GM06990 (cell line): ENCODE data around the gene HECTD1.
"Not testable (repeated sequence)": the region's sequence is repeated elsewhere in the genome, so short reads cannot be mapped to it uniquely, and the experiment has no call there.

Experiments
- DNase-seq: peaks from one replicate; pipeline ENCODE4 v3.0.0-alpha.2; 2011; ENCODE audit not compliant: insufficient read length; ENCODE audit errors: extremely low read depth
- H3K27me3 ChIP-seq: replicated peaks from 2 replicates; pipeline ENCODE4 v1.6.0; 2011; ENCODE audit warnings: low read length; ENCODE audit not compliant: control insufficient read depth, insufficient read depth
- H3K36me3 ChIP-seq: 2 replicates; pipeline ENCODE4 v1.5.1; 2011; ENCODE audit warnings: low read length; ENCODE audit not compliant: control insufficient read depth, insufficient read depth
- H3K4me3 ChIP-seq: replicated peaks from 2 replicates; pipeline ENCODE4 v1.5.1; 2011; ENCODE audit warnings: low read depth, mild to moderate bottlenecking, control low read depth, low read length
- TF ChIP-seq, protein P1 (sequence below): IDR thresholded peaks from 2 replicates; pipeline ENCODE4 v1.5.1; 2011; ENCODE audit warnings: low read length, control low read depth, mild to moderate bottlenecking, inconsistent platforms; ENCODE audit not compliant: insufficient read depth, poor library complexity, severe bottlenecking

Gene HECTD1

DNA sequence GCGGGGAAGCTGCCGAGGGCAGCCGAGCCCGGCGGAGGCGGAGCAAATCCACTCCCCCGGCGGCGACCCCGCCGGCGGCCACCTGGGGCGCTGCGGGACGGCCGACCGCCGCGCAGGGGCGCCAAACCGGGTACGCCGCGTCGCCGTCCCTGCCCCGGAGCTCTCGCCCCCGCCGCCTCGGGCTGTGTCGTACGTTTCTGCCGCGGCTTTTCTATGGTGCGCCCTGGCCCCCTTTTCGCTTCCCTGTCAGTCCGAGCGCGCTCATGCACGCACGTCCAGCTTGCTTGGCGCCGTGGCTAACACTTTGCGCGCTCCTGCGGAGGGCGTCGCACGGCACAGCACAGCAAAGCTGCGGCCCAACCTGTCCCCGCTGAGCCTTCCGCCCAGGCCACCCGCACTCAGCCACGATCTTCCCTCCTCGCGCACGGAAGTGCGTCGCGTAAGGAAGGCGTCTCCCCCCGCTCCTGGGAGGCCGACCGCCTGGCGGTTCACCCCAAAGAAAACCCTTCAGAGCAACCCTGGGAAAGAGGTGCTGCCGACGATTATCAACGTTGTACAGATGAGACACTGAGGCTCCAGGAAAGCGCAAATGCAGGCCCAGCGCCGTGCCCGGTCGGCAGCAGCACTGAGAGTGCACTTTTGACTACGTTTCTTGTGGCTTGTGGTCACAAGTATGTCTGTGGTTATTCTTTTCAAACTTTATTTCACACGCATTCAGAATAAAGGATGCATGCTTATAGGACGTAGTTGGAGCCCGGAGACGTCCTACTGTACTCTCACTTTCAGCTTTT, at the start of gene HECTD1:
TSS of gene HECTD1 (minus strand) at position 39 of the 791 bp plus-strand sequence. CDS start 1,857 bp downstream, outside the sequence.
- Histone ChIP-seq H3K36me3 (peaks cover 2% of the 10 kb centered on the region; the same call in 1 of the 2 replicates), H3K4me3 (peak within 1 kb of the TSS; percentile 88), H3K27me3 (no peaks in the 10 kb centered on the region)
- DNase-seq: peak; percentile 95
- TF ChIP-seq, protein P1, sequence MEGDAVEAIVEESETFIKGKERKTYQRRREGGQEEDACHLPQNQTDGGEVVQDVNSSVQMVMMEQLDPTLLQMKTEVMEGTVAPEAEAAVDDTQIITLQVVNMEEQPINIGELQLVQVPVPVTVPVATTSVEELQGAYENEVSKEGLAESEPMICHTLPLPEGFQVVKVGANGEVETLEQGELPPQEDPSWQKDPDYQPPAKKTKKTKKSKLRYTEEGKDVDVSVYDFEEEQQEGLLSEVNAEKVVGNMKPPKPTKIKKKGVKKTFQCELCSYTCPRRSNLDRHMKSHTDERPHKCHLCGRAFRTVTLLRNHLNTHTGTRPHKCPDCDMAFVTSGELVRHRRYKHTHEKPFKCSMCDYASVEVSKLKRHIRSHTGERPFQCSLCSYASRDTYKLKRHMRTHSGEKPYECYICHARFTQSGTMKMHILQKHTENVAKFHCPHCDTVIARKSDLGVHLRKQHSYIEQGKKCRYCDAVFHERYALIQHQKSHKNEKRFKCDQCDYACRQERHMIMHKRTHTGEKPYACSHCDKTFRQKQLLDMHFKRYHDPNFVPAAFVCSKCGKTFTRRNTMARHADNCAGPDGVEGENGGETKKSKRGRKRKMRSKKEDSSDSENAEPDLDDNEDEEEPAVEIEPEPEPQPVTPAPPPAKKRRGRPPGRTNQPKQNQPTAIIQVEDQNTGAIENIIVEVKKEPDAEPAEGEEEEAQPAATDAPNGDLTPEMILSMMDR: peak; percentile 31

DNA sequence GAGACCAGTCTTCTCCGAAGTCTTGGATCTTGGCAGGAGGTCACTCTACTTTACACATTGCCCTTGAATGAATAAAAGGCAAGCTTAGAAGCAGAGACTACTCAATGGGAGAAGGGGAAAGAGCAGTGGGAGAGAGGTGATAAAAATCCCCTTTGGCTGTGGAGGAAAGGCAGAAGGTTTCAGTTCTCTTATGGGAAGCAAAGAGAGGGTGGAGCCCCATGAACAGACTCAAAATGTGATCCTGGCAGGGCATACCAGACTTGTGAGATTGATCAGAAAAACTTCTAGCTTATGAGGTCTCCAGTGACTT, 49.6 kb upstream of the HECTD1 start:
- TF ChIP-seq, protein P1: no peak
- H3K27me3 ChIP-seq: no peaks in the 10 kb centered on the region
- no peaks in the 10 kb centered on the region for H3K36me3 ChIP-seq
- DNase-seq: no peak
- no peak overlapping the region for H3K4me3 ChIP-seq

DNA sequence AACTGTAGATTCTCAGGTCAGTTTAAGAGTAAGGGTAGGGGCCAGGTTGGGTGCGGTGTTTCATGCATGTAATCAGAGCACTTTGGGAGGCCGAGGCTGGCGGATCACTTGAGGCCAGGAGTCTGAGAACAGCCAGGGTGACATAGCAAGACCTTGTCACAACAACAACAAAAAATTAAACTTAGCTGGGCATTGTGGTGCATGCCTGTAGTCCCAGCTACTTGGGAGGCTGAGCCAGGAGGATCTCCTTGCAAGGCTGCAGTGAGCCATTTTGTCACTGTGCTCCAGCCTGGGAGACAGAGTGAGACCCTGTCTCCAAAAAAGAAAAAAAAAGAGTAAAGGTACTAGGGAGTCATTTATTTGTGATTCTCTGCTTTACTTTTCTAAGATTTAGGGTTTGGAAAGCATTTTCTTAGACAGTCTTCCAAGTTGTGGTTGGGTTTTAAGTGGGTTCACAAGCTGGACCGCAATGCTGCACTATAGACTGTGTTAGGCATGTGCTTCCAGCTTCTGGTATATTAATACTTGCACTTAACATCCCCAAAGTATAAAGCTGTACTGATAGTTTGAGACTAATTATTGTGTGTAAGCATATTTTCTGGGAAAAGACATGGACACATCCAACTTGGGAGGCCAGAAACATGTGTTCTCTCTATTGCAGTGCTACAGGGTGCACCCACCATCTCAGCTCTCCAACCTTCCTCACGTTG, 49.1 kb upstream of the HECTD1 start:
- TF ChIP-seq, protein P1: no peak
- DNase-seq: no peak
- H3K27me3 ChIP-seq: no peaks in the 10 kb centered on the region

DNA sequence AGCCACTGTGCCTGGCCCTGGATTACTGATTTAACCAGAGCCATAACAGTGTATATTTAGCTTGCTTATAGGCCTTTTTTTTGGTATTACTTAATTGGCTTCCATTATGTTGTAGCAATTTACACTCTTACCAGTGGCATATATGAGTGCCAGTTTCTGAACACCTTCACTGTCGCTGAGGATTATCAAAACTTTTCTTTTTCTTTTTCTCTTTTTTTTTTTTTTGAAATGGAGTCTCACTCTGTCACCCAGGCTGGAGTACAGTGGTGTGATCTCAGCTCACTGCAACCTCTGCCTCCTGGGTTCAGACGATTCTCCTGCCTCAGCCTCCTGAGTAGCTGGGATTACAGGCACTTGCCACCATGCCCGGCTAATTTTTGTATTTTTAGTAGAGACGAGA, 48.3 kb upstream of the HECTD1 start:
- H3K36me3 ChIP-seq, DNase-seq, H3K4me3 ChIP-seq, H3K27me3 ChIP-seq: not testable (repeated sequence)

More for the DNA sequence above, 49.1 kb upstream of the HECTD1 start:
- Histone ChIP-seq H3K4me3 (no peak overlapping the region), H3K36me3 (no peaks in the 10 kb centered on the region)

DNA sequence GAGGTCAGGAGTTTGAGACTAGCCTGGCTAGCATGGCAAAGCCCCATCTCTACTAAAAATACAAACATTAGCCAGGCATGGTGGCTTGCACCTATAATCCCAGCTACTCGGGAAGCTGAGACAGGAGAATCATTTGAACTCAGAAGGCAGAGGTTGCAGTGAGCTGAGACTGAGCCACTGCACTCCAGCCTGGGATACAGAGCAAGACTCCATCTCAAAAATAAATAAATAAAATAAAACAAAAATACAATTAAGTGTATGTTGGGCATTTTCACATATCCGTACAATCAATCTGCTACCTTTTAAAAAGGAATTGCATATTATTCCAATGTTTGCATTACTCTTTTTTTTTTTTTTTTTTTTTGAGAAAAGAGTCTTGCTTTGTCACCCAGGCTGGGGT, 47.7 kb upstream of the HECTD1 start:
- TF ChIP-seq, protein P1: no peak
- DNase-seq: no peak
- H3K36me3 ChIP-seq: no peaks in the 10 kb centered on the region
- no peak overlapping the region for H3K4me3 ChIP-seq
- H3K27me3 ChIP-seq: no peaks in the 10 kb centered on the region

DNA sequence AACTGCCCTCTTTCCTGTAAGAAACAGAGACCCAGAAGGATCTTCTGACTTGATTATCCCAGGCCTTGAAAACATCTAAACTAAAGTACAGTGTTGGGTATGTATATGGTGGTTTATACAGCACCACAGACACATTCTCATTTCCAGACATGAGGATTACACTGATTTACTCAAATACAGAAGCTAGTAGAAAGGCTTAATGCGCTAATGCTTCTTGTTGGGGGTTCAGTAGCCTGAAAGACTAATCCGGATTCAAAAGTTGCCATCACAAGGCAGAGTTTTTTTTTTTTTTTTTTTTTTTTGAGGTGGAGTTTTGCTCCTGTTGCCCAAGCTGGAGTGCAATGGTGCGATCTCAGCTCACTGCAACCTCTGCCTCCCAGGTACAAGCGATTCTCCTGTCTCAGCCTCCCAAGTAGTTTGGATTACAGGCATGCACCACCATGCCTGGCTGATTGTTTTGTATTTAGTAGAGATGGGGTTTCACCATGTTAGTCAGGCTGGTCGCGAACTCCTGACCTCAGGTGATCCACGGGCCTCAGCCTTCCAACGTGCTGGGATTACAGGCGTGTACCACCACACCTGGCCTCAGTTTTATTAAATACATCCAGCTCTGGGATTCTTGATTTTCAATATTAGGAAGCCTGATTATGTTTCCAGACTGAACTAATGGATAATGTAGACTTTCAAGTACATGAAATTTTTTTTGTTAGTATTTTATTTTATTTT, 46.3 kb upstream of the HECTD1 start:
- TF ChIP-seq, protein P1: no peak
- DNase-seq: no peak
- no peaks in the 10 kb centered on the region for H3K27me3 ChIP-seq
- no peaks in the 10 kb centered on the region for H3K36me3 ChIP-seq
- H3K4me3 ChIP-seq: no peak overlapping the region
